ENCODE data around the gene CATSPER3.

The CATSPER3 gene

DNA sequence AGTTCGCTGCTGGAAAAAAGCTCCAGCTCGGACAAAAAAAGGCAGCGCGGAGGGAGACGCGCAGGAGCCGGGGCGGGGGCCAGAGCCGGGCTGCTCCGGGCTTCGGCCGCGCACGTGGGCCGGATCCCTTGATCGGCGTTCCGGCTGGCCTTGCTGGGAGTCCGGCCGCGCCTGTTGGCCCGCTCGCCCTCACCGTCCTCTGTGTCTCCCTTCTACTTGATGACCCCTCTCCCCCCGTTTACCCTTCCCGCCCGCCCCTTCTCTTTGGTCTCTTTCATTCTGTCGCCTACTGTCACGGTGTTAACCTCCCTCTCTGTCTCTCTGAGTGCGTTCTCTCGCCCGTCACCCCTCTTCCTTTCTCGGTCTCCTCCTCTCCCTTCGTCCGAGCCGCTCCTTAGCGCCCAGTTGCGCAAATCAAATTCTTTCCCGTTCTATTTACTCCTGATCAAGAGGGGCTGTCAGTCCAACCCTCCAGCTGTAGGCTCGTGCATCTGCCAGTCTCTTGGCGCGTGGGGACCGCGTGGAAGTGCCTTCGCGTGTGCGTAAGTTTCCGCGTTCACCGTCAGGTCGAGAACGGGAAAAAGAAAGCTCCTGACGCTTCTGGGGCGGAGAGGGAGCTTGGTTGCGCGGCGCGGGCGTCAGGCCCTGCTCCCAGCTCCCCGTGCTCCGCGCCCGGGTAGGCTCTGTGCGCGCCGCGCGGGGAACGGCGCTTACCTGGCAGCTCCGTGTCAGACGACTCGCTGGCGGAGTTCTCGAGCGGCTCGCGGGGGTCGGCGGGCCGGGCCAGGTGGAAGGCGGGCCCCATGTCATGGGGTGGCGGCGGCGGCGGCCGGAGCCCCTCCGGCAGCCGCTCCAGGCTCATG, 65.5 kb downstream of the CATSPER3 start:
- peak; percentile 49 for DNase-seq (ENCODE audit: extremely low spot score)
- ChIA-PET CTCF (interaction anchor here (0.6 to 1.3 kb wide), 3 partner anchors 154 to 664 kb away, joined by 3 read pairs; no protein-coding TSS in a partner anchor), POLR2A (interaction anchor here (0.9 to 1.6 kb wide), 8 partner anchors 9 to 158 kb away, joined by 3 to 6 read pairs (median 3); no protein-coding TSS in a partner anchor)
- TF ChIP-seq NFRKB (IDR thresholded peaks at IDR 0.05), result no peak
- TF ChIP-seq L3MBTL2 (conservative IDR thresholded peaks at IDR 0.05), result peak; percentile 61

DNA sequence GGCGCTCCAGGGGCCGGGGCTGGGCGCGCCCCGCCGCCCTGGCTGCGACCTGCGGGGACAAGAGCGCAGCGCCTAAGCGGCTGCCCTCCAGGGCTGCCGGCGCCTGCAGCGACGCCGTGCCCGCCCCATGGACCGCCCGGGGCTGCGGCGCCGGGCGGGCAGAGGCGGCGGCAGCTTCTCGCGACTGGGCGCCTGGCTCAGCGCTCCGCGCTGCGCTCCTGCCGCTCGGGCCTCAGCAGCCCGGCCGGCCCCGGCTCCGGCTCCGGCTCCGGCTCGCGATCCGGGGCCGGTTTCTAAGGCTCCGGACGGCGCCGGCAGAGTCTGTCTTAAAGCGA, 66.2 kb downstream of the CATSPER3 start, which contains the start of gene PITX1:
Gene PITX1, minus strand, starts transcription at position 328 of the 335 bp plus-strand sequence. CDS start 347 bp downstream, outside the sequence.
- ChIA-PET CTCF (interaction anchor here (0.9 to 1.3 kb wide), 2 partner anchors 154 to 158 kb away, joined by 3 read pairs; no protein-coding TSS in a partner anchor), POLR2A (interaction anchor here (0.9 to 1.6 kb wide), 8 partner anchors 9 to 158 kb away, joined by 3 to 6 read pairs (median 3); no protein-coding TSS in a partner anchor)
- no peak for DNase-seq (ENCODE audit: extremely low spot score)
- TF ChIP-seq ARNT (IDR thresholded peaks at IDR 0.05) (0 out of 2 replicates have a peak, but pooled peaks have one; percentile 19), LEF1 (IDR thresholded peaks at IDR 0.05; ENCODE audit: borderline replicate concordance) (no peak)

DNA sequence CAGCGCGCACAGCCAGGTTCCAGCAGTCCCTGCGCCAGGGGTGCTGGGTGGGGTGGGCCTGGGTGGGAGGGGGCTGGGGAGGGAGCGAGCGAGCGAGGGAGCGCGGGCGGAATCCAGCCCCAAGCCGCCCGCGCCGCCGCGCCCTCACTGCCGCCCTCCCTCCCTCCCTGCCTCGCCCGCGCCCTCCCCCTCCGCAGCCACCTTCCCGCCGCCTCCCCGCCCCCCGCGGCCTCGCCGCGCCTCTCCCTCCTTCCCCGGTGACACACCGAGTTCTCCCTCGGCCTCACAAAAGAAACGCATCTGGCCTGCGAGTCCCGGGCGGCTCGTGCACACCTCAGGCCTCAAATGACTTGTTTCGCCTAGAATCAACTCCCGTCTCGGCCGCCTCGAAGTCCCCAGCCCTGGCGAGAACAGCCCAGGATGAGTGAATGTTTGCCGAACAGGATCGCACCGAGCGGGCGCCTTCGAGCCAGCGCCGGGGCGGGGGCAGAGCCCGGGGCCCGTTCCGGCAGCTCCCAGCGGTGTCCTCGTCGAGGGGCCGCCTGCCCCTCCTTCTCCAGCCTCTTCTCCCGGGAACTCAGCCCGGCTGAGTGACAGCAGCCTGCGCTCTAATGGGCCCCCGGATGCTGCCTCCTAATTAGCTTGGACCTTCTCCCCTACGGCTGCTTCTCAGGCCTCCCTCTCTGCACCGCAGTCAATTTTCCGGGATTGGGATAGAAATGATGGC, 66.7 kb downstream of the CATSPER3 start:
- TF ChIP-seq L3MBTL2 (conservative IDR thresholded peaks at IDR 0.05) (peak; percentile 90), HDGF (IDR thresholded peaks at IDR 0.05; ENCODE audit: borderline replicate concordance) (no peak)
- TF ChIP-seq, protein P1, sequence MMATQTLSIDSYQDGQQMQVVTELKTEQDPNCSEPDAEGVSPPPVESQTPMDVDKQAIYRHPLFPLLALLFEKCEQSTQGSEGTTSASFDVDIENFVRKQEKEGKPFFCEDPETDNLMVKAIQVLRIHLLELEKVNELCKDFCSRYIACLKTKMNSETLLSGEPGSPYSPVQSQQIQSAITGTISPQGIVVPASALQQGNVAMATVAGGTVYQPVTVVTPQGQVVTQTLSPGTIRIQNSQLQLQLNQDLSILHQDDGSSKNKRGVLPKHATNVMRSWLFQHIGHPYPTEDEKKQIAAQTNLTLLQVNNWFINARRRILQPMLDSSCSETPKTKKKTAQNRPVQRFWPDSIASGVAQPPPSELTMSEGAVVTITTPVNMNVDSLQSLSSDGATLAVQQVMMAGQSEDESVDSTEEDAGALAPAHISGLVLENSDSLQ (IDR thresholded peaks at IDR 0.05), result peak; percentile 92
- peak; percentile 77 for DNase-seq (ENCODE audit: extremely low spot score)
- CTCF ChIA-PET, result no interaction called here
- POLR2A ChIA-PET, result interaction anchor here (1.0 to 1.6 kb wide), 7 partner anchors 9 to 157 kb away, joined by 3 to 5 read pairs (median 3); partner anchors contain the start of gene PCBD2

DNA sequence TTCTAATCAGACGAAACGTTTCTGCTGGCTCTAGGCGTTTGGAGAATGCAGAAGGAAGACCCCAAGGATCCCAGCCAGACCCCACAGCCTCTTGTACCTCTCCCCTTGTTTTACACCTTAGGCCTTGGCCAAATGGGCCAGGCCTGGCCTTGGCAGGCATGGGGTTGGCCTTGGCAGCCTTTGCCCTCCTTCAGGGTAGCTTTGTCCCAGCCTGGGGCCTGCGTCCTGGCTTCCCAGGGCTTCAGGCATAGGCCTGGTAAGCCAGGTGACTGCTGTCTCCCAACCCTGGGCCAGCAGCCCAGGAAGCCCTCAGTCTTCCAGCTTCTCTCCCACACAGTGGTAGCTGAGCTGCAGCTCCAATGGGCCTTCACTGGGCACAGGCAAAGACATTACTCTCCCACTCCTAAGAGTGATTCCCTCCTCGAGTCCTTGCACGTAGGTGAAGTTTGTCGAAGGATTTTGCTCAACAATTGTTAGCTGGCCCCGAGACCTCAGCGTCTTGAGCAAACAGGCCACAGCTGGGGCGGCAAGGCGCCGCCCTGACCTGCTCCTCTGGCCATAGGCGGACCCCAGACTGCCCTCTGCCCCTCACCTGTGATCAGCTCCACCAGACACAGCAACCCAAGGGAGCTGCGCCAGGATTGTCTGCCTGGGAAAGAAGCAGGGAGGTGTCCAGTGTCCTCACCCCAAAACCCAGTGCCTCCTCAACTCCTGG, 67.4 kb downstream of the CATSPER3 start:
- no peak for TF ChIP-seq FOXK2 (IDR thresholded peaks at IDR 0.05)
- no peak for TF ChIP-seq LEF1 (IDR thresholded peaks at IDR 0.05; ENCODE audit: borderline replicate concordance)
- no peak for TF ChIP-seq SUZ12 (IDR thresholded peaks at IDR 0.05)
- no peak for TF ChIP-seq ZNF384 (IDR thresholded peaks at IDR 0.05)
- TF ChIP-seq FOXM1 (IDR thresholded peaks at IDR 0.05; ENCODE audit: borderline replicate concordance), result no peak
- TF ChIP-seq TARDBP (IDR thresholded peaks at IDR 0.05), result no peak
- TF ChIP-seq CTBP1 (IDR thresholded peaks at IDR 0.05; ENCODE audit: borderline replicate concordance), result no peak
- ChIA-PET CTCF (interaction anchor here (1.2 kb wide), 1 partner anchor 159 kb away, joined by 3 read pairs; no protein-coding TSS in a partner anchor), POLR2A (interaction anchor here (1.0 to 1.6 kb wide), 7 partner anchors 8 to 156 kb away, joined by 3 to 5 read pairs (median 3); partner anchors contain the start of gene PCBD2)
- DNase-seq (ENCODE audit: extremely low spot score), result no peak

DNA sequence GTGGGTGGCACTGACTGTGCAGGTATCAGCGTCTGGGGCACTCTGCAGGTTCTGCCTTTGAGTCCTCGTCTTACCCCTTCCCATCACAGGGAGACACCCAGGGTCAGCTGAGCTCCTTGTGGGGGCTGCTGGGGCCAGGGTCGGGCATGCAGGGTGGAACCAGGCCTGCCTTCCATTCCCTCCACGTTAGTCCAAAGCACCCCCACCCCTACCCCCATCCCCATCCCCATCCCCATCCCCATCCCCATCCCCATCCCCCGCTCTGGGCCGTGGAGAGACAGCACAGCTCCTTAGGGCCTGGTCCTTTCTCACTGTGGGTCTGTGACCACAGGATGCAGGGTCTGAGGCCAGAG, 67.9 kb downstream of the CATSPER3 start:
- POLR2A ChIA-PET, result interaction anchor here (1.0 to 1.6 kb wide), 5 partner anchors 10 to 156 kb away, joined by 3 to 5 read pairs (median 4); partner anchors contain the start of gene PCBD2
- CTCF ChIA-PET, result interaction anchor here (1.2 kb wide), 1 partner anchor 158 kb away, joined by 3 read pairs; no protein-coding TSS in a partner anchor
- no peak for DNase-seq (ENCODE audit: extremely low spot score)
- no peak for TF ChIP-seq SP1 (IDR thresholded peaks at IDR 0.05)
- no peak for TF ChIP-seq FOXM1 (IDR thresholded peaks at IDR 0.05; ENCODE audit: borderline replicate concordance)
- TF ChIP-seq FOXA1 (IDR thresholded peaks at IDR 0.05), result no peak
- TF ChIP-seq ELF4 (IDR thresholded peaks at IDR 0.05), result no peak
- no peak for TF ChIP-seq SUZ12 (IDR thresholded peaks at IDR 0.05)
- no peak for TF ChIP-seq NFRKB (IDR thresholded peaks at IDR 0.05)
- TF ChIP-seq CTBP1 (IDR thresholded peaks at IDR 0.05; ENCODE audit: borderline replicate concordance), result no peak
- TF ChIP-seq, protein P1 (IDR thresholded peaks at IDR 0.05), result no peak

GRCh38 chr5:135036405-135036804, 68.7 kb downstream of the CATSPER3 start:
- no peak for TF ChIP-seq SP1 (IDR thresholded peaks at IDR 0.05)
- no peak for TF ChIP-seq BHLHE40 (IDR thresholded peaks at IDR 0.05; ENCODE audit: borderline replicate concordance)
- no peak for TF ChIP-seq ARNT (IDR thresholded peaks at IDR 0.05)
- TF ChIP-seq NFRKB (IDR thresholded peaks at IDR 0.05), result no peak
- no peak for TF ChIP-seq LEF1 (IDR thresholded peaks at IDR 0.05; ENCODE audit: borderline replicate concordance)
- TF ChIP-seq ZNF384 (IDR thresholded peaks at IDR 0.05), result no peak
- no peak for TF ChIP-seq TARDBP (IDR thresholded peaks at IDR 0.05)
- no peak for TF ChIP-seq HDGF (IDR thresholded peaks at IDR 0.05; ENCODE audit: borderline replicate concordance)
- TF ChIP-seq, protein P1 (IDR thresholded peaks at IDR 0.05), result no peak
- no peak for TF ChIP-seq SUZ12 (IDR thresholded peaks at IDR 0.05)
- TF ChIP-seq FOXA1 (IDR thresholded peaks at IDR 0.05), result no peak
- TF ChIP-seq ELF4 (IDR thresholded peaks at IDR 0.05), result no peak
- no peak for TF ChIP-seq CTBP1 (IDR thresholded peaks at IDR 0.05; ENCODE audit: borderline replicate concordance)
- no peak for TF ChIP-seq FOXM1 (IDR thresholded peaks at IDR 0.05; ENCODE audit: borderline replicate concordance)
- TF ChIP-seq L3MBTL2 (conservative IDR thresholded peaks at IDR 0.05), result no peak
- TF ChIP-seq FOXK2 (IDR thresholded peaks at IDR 0.05), result no peak
- ChIA-PET CTCF (no interaction called here), POLR2A (no interaction called here)
- no peak for DNase-seq (ENCODE audit: extremely low spot score)

Measured in HEK293T (cell line).